Measurements from ENCODE around the gene APIP.

APIP gene

DNA sequence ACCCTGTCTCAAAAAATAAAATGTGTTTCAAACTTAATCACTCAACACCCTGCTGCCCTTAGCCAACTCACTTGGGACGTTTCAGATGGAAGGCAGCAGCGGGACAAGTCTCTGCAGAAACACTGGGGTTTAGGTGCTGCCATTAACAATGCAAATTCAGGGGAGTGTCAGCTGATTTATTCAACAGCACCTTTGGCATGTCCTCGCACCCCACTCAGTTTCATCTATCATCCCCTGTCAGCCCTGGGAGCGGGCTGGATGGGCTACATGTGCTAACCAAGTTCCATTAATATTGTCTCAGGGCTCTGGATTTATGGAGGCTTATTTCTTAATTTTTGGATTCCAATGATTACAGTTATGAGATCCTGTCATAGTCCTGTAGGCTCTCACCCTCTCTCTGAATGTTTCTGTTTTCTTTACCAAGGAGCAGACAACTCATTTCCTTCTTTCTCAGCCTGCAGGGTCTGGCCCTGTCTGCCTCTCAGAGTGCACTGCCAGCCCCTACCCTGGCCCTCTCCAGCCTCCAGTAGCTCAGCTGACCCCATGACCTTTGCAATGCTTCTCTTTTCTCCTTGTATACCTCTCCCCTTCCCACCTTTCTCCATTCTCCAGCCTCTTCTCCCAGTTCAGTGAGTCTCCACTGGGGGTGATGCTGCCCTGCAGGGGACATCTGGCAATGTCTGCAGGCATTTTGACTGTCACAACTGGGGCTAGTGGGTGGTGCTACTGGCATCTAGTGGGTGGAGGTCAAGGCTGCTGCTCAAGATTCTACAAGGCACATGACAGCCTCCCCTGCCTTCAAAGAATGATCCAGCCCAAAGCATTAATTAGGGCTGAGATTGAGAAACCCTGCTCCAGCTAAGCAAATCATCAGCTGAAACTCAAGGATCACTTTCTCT lies 79.0 kb downstream of the APIP start:
- H3K4me3 ChIP-seq (replicated peaks in 1 of 2; ENCODE audit: low read depth in 2 of 2, low read length in 2 of 2), result no peak overlapping the region
- DNase-seq (ENCODE audit: low read depth in 2 of 2), result peak in 1 of 2 donors; percentile 5
- TF ChIP-seq, protein P1, sequence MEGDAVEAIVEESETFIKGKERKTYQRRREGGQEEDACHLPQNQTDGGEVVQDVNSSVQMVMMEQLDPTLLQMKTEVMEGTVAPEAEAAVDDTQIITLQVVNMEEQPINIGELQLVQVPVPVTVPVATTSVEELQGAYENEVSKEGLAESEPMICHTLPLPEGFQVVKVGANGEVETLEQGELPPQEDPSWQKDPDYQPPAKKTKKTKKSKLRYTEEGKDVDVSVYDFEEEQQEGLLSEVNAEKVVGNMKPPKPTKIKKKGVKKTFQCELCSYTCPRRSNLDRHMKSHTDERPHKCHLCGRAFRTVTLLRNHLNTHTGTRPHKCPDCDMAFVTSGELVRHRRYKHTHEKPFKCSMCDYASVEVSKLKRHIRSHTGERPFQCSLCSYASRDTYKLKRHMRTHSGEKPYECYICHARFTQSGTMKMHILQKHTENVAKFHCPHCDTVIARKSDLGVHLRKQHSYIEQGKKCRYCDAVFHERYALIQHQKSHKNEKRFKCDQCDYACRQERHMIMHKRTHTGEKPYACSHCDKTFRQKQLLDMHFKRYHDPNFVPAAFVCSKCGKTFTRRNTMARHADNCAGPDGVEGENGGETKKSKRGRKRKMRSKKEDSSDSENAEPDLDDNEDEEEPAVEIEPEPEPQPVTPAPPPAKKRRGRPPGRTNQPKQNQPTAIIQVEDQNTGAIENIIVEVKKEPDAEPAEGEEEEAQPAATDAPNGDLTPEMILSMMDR (IDR thresholded peaks at IDR 0.05; ENCODE audit: low read depth, low read length), result peak; percentile 20

- TF ChIP-seq, protein P1 (IDR thresholded peaks at IDR 0.05; ENCODE audit: low read depth, low read length), result no peak
- no peak for DNase-seq (ENCODE audit: low read depth in 2 of 2)
- H3K4me3 ChIP-seq (replicated peaks in 1 of 2; ENCODE audit: low read depth in 2 of 2, low read length in 2 of 2), result no peak overlapping the region
These were observed 82.6 kb downstream of the APIP start for GRCh38 chr11:34833602-34834001.
